Endothelial cell (in vitro differentiated cells): ENCODE measurements around the gene VPS54. TPM values are rescaled to one million over a fixed set of nuclear protein-coding genes. Genes with fewer than 3 reads are reported as not detected.

Experiments used
- DNase-seq: peaks from one replicate; pipeline ENCODE4 v3.0.0; 2021; ENCODE audit warnings: low spot score
- H3K27ac Mint-ChIP-seq: one replicate; pipeline ENCODE4 v1.8.0; 2021; ENCODE audit warnings: mixed read lengths, inconsistent platforms; ENCODE audit not compliant: unreplicated experiment
- H3K27me3 Mint-ChIP-seq: one replicate; pipeline ENCODE4 v1.8.0; 2021; ENCODE audit warnings: mild to moderate bottlenecking, moderate library complexity, mixed read lengths, inconsistent platforms; ENCODE audit not compliant: unreplicated experiment
- H3K36me3 Mint-ChIP-seq: one replicate; pipeline ENCODE4 v1.8.0; 2021; ENCODE audit warnings: mild to moderate bottlenecking, low read depth, mixed read lengths, inconsistent platforms; ENCODE audit not compliant: unreplicated experiment
- H3K4me1 Mint-ChIP-seq: one replicate; pipeline ENCODE4 v1.8.0; 2021; ENCODE audit warnings: mild to moderate bottlenecking, mixed read lengths, inconsistent platforms; ENCODE audit not compliant: unreplicated experiment
- H3K4me3 Mint-ChIP-seq: one replicate; pipeline ENCODE4 v1.8.0; 2021; ENCODE audit warnings: mild to moderate bottlenecking, mixed read lengths, inconsistent platforms; ENCODE audit not compliant: unreplicated experiment
- H3K9me3 Mint-ChIP-seq: one replicate; pipeline ENCODE4 v1.8.0; 2021; ENCODE audit warnings: mixed read lengths, inconsistent platforms; ENCODE audit not compliant: unreplicated experiment
- CTCF ChIP-seq: fragments of 200-600 bp; sonication (generic); IDR thresholded peaks from one replicate; pipeline ENCODE4 v1.5.0; 2021; ENCODE audit warnings: antibody characterized with exemption; ENCODE audit not compliant: unreplicated experiment
- total RNA-seq: library from RNA; stranded (reverse); fragmentation: NEBNext Ultra II Directional; extraction: Animal tissue kit (Norgen Biotek cat#: 25700); gene quantifications from one replicate; pipeline ENCODE4 v1.2.1, GENCODE V29; 2021; ENCODE audit not compliant: unreplicated experiment

VPS54 gene
- total RNA-seq, 1 donor from 2014 or later: 13.6 TPM

- H3K27me3 Mint-ChIP-seq: peaks cover 2% of the 10 kb centered on the region
- TF ChIP-seq CTCF: no peak
- H3K27ac Mint-ChIP-seq: no peak overlapping the region
- H3K4me1 Mint-ChIP-seq: peaks cover 9% of the 10 kb centered on the region
- H3K4me3 Mint-ChIP-seq: no peak overlapping the region
- no peak for DNase-seq
- H3K9me3 Mint-ChIP-seq: no peaks in the 10 kb centered on the region
- no peaks in the 10 kb centered on the region for H3K36me3 Mint-ChIP-seq
These were observed 7.1 kb downstream of the VPS54 start for GRCh38 chr2:64012115-64012514.

- TF ChIP-seq CTCF: no peak
- peaks cover 2% of the 10 kb centered on the region for H3K27me3 Mint-ChIP-seq
- no peak overlapping the region for H3K4me3 Mint-ChIP-seq
- DNase-seq: no peak
- H3K9me3 Mint-ChIP-seq: no peaks in the 10 kb centered on the region
- no peaks in the 10 kb centered on the region for H3K4me1 Mint-ChIP-seq
- no peaks in the 10 kb centered on the region for H3K36me3 Mint-ChIP-seq
- no peak overlapping the region for H3K27ac Mint-ChIP-seq
These were observed 10.7 kb downstream of the VPS54 start for GRCh38 chr2:64008434-64009009.

GRCh38 chr2:64007924-64008323 is 11.3 kb downstream of the VPS54 start:
- H3K4me3 Mint-ChIP-seq: no peak overlapping the region
- no peak for DNase-seq
- no peak overlapping the region for H3K27ac Mint-ChIP-seq
- no peaks in the 10 kb centered on the region for H3K27me3 Mint-ChIP-seq
- H3K9me3 Mint-ChIP-seq: no peaks in the 10 kb centered on the region
- no peak for TF ChIP-seq CTCF
- H3K4me1 Mint-ChIP-seq: no peaks in the 10 kb centered on the region
- H3K36me3 Mint-ChIP-seq: no peaks in the 10 kb centered on the region

GRCh38 chr2:64005707-64006356 is 13.4 kb downstream of the VPS54 start:
- no peak for DNase-seq
- Mint-ChIP-seq H3K4me3 (no peak overlapping the region), H3K27me3 (no peaks in the 10 kb centered on the region), H3K9me3 (no peaks in the 10 kb centered on the region), H3K27ac (no peak overlapping the region), H3K4me1 (no peaks in the 10 kb centered on the region), H3K36me3 (no peaks in the 10 kb centered on the region)
- TF ChIP-seq CTCF: no peak

GRCh38 chr2:64003239-64003638 is 16.0 kb downstream of the VPS54 start:
- Mint-ChIP-seq H3K27me3 (no peaks in the 10 kb centered on the region), H3K9me3 (no peaks in the 10 kb centered on the region), H3K36me3 (peaks cover 8% of the 10 kb centered on the region), H3K4me3 (no peak overlapping the region), H3K4me1 (no peaks in the 10 kb centered on the region), H3K27ac (no peak overlapping the region)
- DNase-seq: no peak
- no peak for TF ChIP-seq CTCF
